Motor neuron (in vitro differentiated cells): ENCODE measurements around the gene CCDC192. TPM values are rescaled to one million over a fixed set of nuclear protein-coding genes. Genes with fewer than 3 reads are reported as not detected.
"Not testable (repeated sequence)": the region's sequence is repeated elsewhere in the genome, so short reads cannot be mapped to it uniquely, and the experiment has no call there.

Experiments used
- ATAC-seq, 8 experiments: fragments of 200-7000 bp; cut with Tn5 transposase; replicated peaks in 6 of 8; 2 replicates each; pipeline ENCODE4 v1.8.0; 2021; ENCODE audit warnings: mild to moderate bottlenecking in 8 of 8, moderate library complexity in 8 of 8
- H3K27ac ChIP-seq, 2 donors: fragments of 250-450 bp; sonication (Bioruptor Pico); 2 replicates each; pipeline ENCODE4 v1.9.0; 2021; ENCODE audit warnings: antibody characterized with exemption in 2 of 2, mild to moderate bottlenecking in 2 of 2, moderate library complexity in 1 of 2
- H3K4me1 ChIP-seq, 2 donors: fragments of 250-450 bp; sonication (Bioruptor Pico); replicated peaks in 1 of 2; 2 replicates each; pipeline ENCODE4 v1.6.1; 2021; ENCODE audit warnings: antibody characterized with exemption in 2 of 2, mild to moderate bottlenecking in 2 of 2, moderate library complexity in 1 of 2
- H3K4me3 ChIP-seq, 5 donors: fragments of 250-450 bp; sonication (Bioruptor Pico); 2 replicates each; pipeline ENCODE4 v1.9.0; 2021; ENCODE audit warnings: antibody characterized with exemption in 5 of 5, mild to moderate bottlenecking in 5 of 5, moderate library complexity in 4 of 5
- WGBS, 10 experiments: fragments of 450-650 bp; shearing (Covaris generic); methylation state at CpG; one replicate each; pipeline ENCODE4 v1.0.0; 2022; 5-methylcytosine and 5-hydroxymethylcytosine counted together
- in situ Hi-C, 9 experiments: fragments of 400-800 bp; cut with MboI; loops; one replicate each; pipeline ENCODE4 v1.15.0; 2021; ENCODE audit warnings: low sequenced_read_pairs in 9 of 9, low pct_unique_long_range_greater_than_20kb in 2 of 9; ENCODE audit not compliant: unreplicated experiment in 9 of 9
- total RNA-seq, 8 experiments: library from RNA; unstranded; fragments of 300-600 nt; gene quantifications; 2 replicates each; pipeline versions ENCODE4 v1.2.3 to v1.2.4, GENCODE V29; 2022

CCDC192 gene
- total RNA-seq, 8 experiments from 2014 or later: 0.38 to 2.0 (median 1.2) TPM; not detected in 1

GRCh38 chr5:127706691-127707090 lies 3.5 kb downstream of the CCDC192 start:
- ATAC-seq: no peak

GRCh38 chr5:127707209-127707608 lies 4.0 kb downstream of the CCDC192 start:
- H3K4me1 ChIP-seq: peaks cover 29 to 35% of the 10 kb centered on the region in 2 donors
- H3K27ac ChIP-seq: no peak overlapping the region

More at GRCh38 chr5:127706691-127707090, 3.5 kb downstream of the CCDC192 start:
- 0 to 100% (median 61%) methylated on average over 1 of the region's 1 CpG; no CpG with 5 or more reads in 2 of the 10 experiments for WGBS, 10 experiments
- Histone ChIP-seq H3K4me3 (no peak overlapping the region), H3K4me1 (peaks cover 29 to 35% of the 10 kb centered on the region in 2 donors), H3K27ac (no peak overlapping the region)
- in situ Hi-C loops: no loop called here

GRCh38 chr5:127713083-127713482 lies 9.9 kb downstream of the CCDC192 start:
- not testable (repeated sequence) for H3K4me3 ChIP-seq, H3K4me1 ChIP-seq

More at GRCh38 chr5:127707209-127707608, 4.0 kb downstream of the CCDC192 start:
- 33 to 100% (median 81%) methylated on average over 1 to 3 of the region's 3 CpGs for WGBS, 10 experiments
- no peak for ATAC-seq
- no peak overlapping the region for H3K4me3 ChIP-seq
- in situ Hi-C loops: no loop called here

GRCh38 chr5:127718181-127718580 lies 15.0 kb downstream of the CCDC192 start:
- Histone ChIP-seq H3K4me1 (no peaks in the 10 kb centered on the region), H3K4me3 (no peak overlapping the region), H3K27ac (no peak overlapping the region)
- 0 to 89% (median 66%) methylated on average over 1 of the region's 1 CpG for WGBS, 10 experiments
- ATAC-seq: no peak
- in situ Hi-C loops: no loop called here

More at GRCh38 chr5:127713083-127713482, 9.9 kb downstream of the CCDC192 start:
- in situ Hi-C loops, ATAC-seq, H3K27ac ChIP-seq: not testable (repeated sequence)
- 17 to 100% (median 72%) methylated on average over 1 to 3 of the region's 4 CpGs; no CpG with 5 or more reads in 2 of the 10 experiments for WGBS, 10 experiments

- H3K27ac ChIP-seq: no peak overlapping the region
- ATAC-seq: peak in 2 of 8 experiments; percentile 27 to 69
- in situ Hi-C loops: no loop called here
- no peak overlapping the region for H3K4me3 ChIP-seq
- 58 to 92% (median 88%) methylated on average over 1 to 2 of the region's 2 CpGs; no CpG with 5 or more reads in 3 of the 10 experiments for whole genome bisulfite sequencing, 10 experiments
- H3K4me1 ChIP-seq: no peaks in the 10 kb centered on the region
Observed at GRCh38 chr5:127723571-127723970, 20.4 kb downstream of the CCDC192 start.

- in situ Hi-C loops: loop anchor here in 1 of 9 experiments (25.0 kb wide), 1 partner anchor 163 kb away; no protein-coding TSS in a partner anchor
- 38 to 100% (median 95%) methylated on average over 1 of the region's 1 CpG for WGBS, 10 experiments
- no peak for ATAC-seq
Observed at GRCh38 chr5:127725673-127726072, 22.5 kb downstream of the CCDC192 start.

GRCh38 chr5:127732963-127733362 lies 29.8 kb downstream of the CCDC192 start:
- no peaks in the 10 kb centered on the region for H3K4me1 ChIP-seq
- WGBS, 10 experiments: 45 to 100% (median 100%) methylated on average over 1 of the region's 1 CpG; no CpG with 5 or more reads in 5 of the 10 experiments
- in situ Hi-C loops: loop anchor here in 1 of 9 experiments (25.0 kb wide), 1 partner anchor 171 kb away; no protein-coding TSS in a partner anchor
- no peak overlapping the region for H3K27ac ChIP-seq
- no peak overlapping the region for H3K4me3 ChIP-seq
- ATAC-seq: peak in 3 of 8 experiments; percentile 67 to 88 (median 72)

More at GRCh38 chr5:127725673-127726072, 22.5 kb downstream of the CCDC192 start:
- no peak overlapping the region for H3K27ac ChIP-seq
- H3K4me3 ChIP-seq: no peak overlapping the region
- no peaks in the 10 kb centered on the region for H3K4me1 ChIP-seq

GRCh38 chr5:127739348-127739747 lies 36.2 kb downstream of the CCDC192 start:
- not testable (repeated sequence) for ATAC-seq, H3K4me1 ChIP-seq, H3K27ac ChIP-seq
- WGBS, 10 experiments: no CpG with 5 or more reads among the region's 14 CpGs
- H3K4me3 ChIP-seq: peak overlapping the region in 1 of 5 donors; percentile 19
- in situ Hi-C loops: loop anchor here in 1 of 9 experiments (25.0 kb wide), 1 partner anchor 177 kb away; no protein-coding TSS in a partner anchor

GRCh38 chr5:127739807-127740384 lies 36.7 kb downstream of the CCDC192 start:
- no peak for ATAC-seq
- Histone ChIP-seq H3K4me1 (peaks cover 0 to 7% of the 10 kb centered on the region in 2 donors), H3K4me3 (peak overlapping the region in 1 of 5 donors; percentile 5), H3K27ac (no peak overlapping the region)
- in situ Hi-C loops: loop anchor here in 1 of 9 experiments (25.0 kb wide), 1 partner anchor 178 kb away; no protein-coding TSS in a partner anchor
- 100% methylated on average over 1 of the region's 10 CpGs; no CpG with 5 or more reads in 8 of the 10 experiments for WGBS, 10 experiments

- ATAC-seq: no peak
- H3K4me3 ChIP-seq: no peak overlapping the region
- H3K27ac ChIP-seq: no peak overlapping the region
- in situ Hi-C loops: loop anchor here in 1 of 9 experiments (25.0 kb wide), 1 partner anchor 179 kb away; no protein-coding TSS in a partner anchor
- H3K4me1 ChIP-seq: peaks cover 0 to 7% of the 10 kb centered on the region in 2 donors
Observed at GRCh38 chr5:127741412-127741811, 38.2 kb downstream of the CCDC192 start.

- in situ Hi-C loops: loop anchor here in 1 of 9 experiments (25.0 kb wide), 1 partner anchor 182 kb away; no protein-coding TSS in a partner anchor
- ATAC-seq: no peak
- Histone ChIP-seq H3K27ac (no peak overlapping the region), H3K4me1 (peaks cover 0 to 4% of the 10 kb centered on the region in 2 donors), H3K4me3 (no peak overlapping the region)
Observed at GRCh38 chr5:127744241-127744640, 41.0 kb downstream of the CCDC192 start.

- 11 to 100% (median 100%) methylated on average over 1 of the region's 1 CpG; no CpG with 5 or more reads in 5 of the 10 experiments for WGBS, 10 experiments
- no peaks in the 10 kb centered on the region for H3K4me1 ChIP-seq
- in situ Hi-C loops: loop anchor here in 1 of 9 experiments (25.0 kb wide), 1 partner anchor 184 kb away; no protein-coding TSS in a partner anchor
- no peak overlapping the region for H3K4me3 ChIP-seq
- peak in 1 of 8 experiments; percentile 19 for ATAC-seq
- H3K27ac ChIP-seq: no peak overlapping the region
Observed at GRCh38 chr5:127746756-127747155, 43.6 kb downstream of the CCDC192 start.

GRCh38 chr5:127752503-127753265 lies 49.5 kb downstream of the CCDC192 start:
- not testable (repeated sequence) for ATAC-seq, H3K4me3 ChIP-seq
- in situ Hi-C loops: loop anchor here in 2 of 9 experiments (10.0 to 25.0 kb wide), 4 partner anchors 110 to 452 kb away; partner anchors contain the start of gene SLC12A2 (in 1 of the 2)

More at GRCh38 chr5:127752503-127753265, 49.5 kb downstream of the CCDC192 start:
- H3K27ac ChIP-seq, H3K4me1 ChIP-seq: not testable (repeated sequence)
- WGBS, 10 experiments: 60 to 95% (median 90%) methylated on average over 1 to 7 of the region's 32 CpGs; no CpG with 5 or more reads in 7 of the 10 experiments
